Medulla oblongata (tissue), 1 donor: ENCODE results near the gene TRAF3.

Experiments
- DNase-seq: peaks from one replicate; pipeline ENCODE4 v3.0.0-alpha.2; 2015; ENCODE audit errors: extremely low spot score

Gene TRAF3

GRCh38 chr14:102907980-102908730 lies 130.9 kb downstream of the TRAF3 start:
- no peak for DNase-seq

GRCh38 chr14:102908766-102909455 lies 131.7 kb downstream of the TRAF3 start:
- no peak for DNase-seq

GRCh38 chr14:102909462-102909861 lies 132.2 kb downstream of the TRAF3 start:
- DNase-seq = no peak

GRCh38 chr14:102909911-102910310 lies 132.7 kb downstream of the TRAF3 start:
- no peak for DNase-seq

- no peak for DNase-seq
Observed at GRCh38 chr14:102910442-102910841, 133.2 kb downstream of the TRAF3 start.

- no peak for DNase-seq
Observed at GRCh38 chr14:102911541-102911951, 134.3 kb downstream of the TRAF3 start.

- no peak for DNase-seq
Observed at GRCh38 chr14:102911991-102912761, 134.9 kb downstream of the TRAF3 start.

GRCh38 chr14:102913341-102914211 lies 136.3 kb downstream of the TRAF3 start:
- DNase-seq = no peak

- no peak for DNase-seq
Observed at GRCh38 chr14:102914474-102915291, 137.4 kb downstream of the TRAF3 start.

GRCh38 chr14:102915292-102916110 lies 138.3 kb downstream of the TRAF3 start:
- DNase-seq = no peak

- no peak for DNase-seq
Observed at GRCh38 chr14:102916347-102917055, 139.3 kb downstream of the TRAF3 start.

GRCh38 chr14:102917056-102917385 lies 139.8 kb downstream of the TRAF3 start:
- no peak for DNase-seq

GRCh38 chr14:102917469-102918211 lies 140.4 kb downstream of the TRAF3 start:
- DNase-seq = peak; percentile 52

GRCh38 chr14:102918438-102918837 lies 141.2 kb downstream of the TRAF3 start:
- DNase-seq = no peak

GRCh38 chr14:102920273-102920997 lies 143.2 kb downstream of the TRAF3 start:
- DNase-seq = no peak

GRCh38 chr14:102920998-102921304 lies 143.7 kb downstream of the TRAF3 start:
- DNase-seq = no peak

- no peak for DNase-seq
Observed at GRCh38 chr14:102922490-102923200, 145.4 kb downstream of the TRAF3 start, which contains the start of gene AMN. TSS of gene AMN (plus strand) at chr14:102922663. CDS start at chr14:102922689, 26 bp downstream.
